GM21360 (cell line): ENCODE results near the gene RETSAT.

Source experiments
- ATAC-seq: cut with Tn5 transposase; IDR thresholded peaks from one replicate; pipeline ENCODE4 v1.9.1; 2021; ENCODE audit warnings: mild to moderate bottlenecking, moderate library complexity; ENCODE audit not compliant: unreplicated experiment

RETSAT gene

GRCh38 chr2:85309699-85310321, 44.5 kb downstream of the RETSAT start:
- no peak for ATAC-seq

GRCh38 chr2:85308896-85309555, 45.3 kb downstream of the RETSAT start:
- no peak for ATAC-seq

DNA sequence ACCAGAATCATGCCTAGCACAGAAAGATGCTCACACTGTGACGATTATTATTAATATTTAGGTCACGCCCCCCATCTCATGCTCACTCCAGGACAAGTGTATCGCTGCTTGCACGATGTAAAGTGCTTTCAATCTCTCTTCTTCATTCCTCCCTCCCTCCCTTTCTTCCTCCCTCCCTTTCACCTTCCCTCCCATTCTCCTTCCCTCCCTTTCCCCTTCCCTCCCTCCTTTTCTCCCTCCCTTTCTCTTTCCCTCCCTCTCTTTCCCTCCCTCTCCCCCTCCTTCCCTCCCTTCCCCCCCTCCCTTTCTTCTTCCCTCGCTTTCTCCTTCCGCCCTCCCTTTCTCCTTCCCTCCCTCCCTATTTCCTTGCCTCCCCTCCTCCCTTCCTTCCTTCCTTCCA, 46.1 kb downstream of the RETSAT start:
- no peak for ATAC-seq

- no peak for ATAC-seq
Measured at GRCh38 chr2:85307527-85307897, 46.8 kb downstream of the RETSAT start.

GRCh38 chr2:85303780-85304531, 50.4 kb downstream of the RETSAT start:
- ATAC-seq, result no peak

DNA sequence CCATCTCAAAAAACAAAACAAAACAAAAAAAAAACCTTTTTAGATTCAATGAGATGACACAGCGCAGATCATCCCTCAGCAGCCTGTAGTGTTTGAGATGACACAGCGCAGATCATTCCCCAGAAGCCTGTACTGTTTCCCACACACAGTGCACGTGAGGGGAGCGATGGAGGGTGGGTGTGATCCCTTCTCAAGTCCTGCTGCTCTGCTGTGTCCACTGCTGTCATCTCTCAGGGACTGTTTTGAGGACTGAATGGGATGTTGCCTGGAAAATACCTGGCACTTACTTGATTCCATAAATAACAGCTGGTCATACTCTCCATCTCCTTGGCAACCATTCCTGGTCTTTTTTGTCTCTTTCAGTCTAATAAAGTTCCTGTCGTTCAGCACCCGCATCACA, 52.2 kb downstream of the RETSAT start:
- ATAC-seq, result no peak
